Left colon (tissue), 2 donors: ENCODE data around the gene PCED1B. TPM values are rescaled to one million over a fixed set of nuclear protein-coding genes. Genes with fewer than 3 reads are reported as not detected.
"Not testable (repeated sequence)": the region's sequence is repeated elsewhere in the genome, so short reads cannot be mapped to it uniquely, and the experiment has no call there.

Experiments used
- ATAC-seq: fragments of 200-7000 bp; cut with Tn5 transposase; one replicate; pipeline ENCODE4 v1.9.1; 2020; ENCODE audit warnings: mild to moderate bottlenecking, moderate library complexity
- DNase-seq, 2 donors: peaks; one replicate each; pipeline ENCODE4 v3.0.0-alpha.2; 2020
- intact Hi-C, 2 donors: fragments of 100-400 bp; cut with DNase I in 1 of 2; cut with micrococcal nuclease in 1 of 2; formaldehyde crosslinking; loops; one replicate each; pipeline versions ENCODE4 v1.11.2 to v1.14.0; 2022; cut with DNase I, micrococcal nuclease
- total RNA-seq, 2 donors: library from RNA; stranded (reverse); fragmentation: NEBNext Ultra II Directional; extraction: Animal tissue kit (Norgen Biotek cat#: 25700); gene quantifications; one replicate each; pipeline ENCODE4 v1.2.1, GENCODE V29; 2021
- donor health status: DM: no; HTN: no; CAD: no.
- donor health status: DM: yes; HTN: yes; CAD: no.

Gene PCED1B
- total RNA-seq, 2 donors from 2014 or later = 1.0 to 3.3 TPM

DNA sequence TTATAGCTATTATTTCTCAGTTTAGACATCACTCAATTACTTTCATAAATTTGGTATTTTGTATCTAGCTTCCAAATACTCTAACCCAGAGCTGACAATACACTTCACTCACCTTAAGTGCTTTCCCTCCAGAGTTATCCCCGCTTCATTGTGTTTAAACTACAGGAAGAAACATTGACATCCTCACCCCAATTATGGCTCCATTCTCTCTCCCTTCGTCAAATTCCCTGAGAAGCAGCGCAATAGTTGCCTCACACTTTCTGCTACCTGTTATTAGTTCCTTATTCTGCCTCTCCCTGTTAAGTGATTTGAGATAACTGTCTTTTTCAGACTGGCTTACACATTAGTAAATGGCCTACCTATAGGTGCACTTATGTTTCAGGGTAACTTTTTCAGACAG lies 69.7 kb downstream of the PCED1B start:
- ATAC-seq = no peak
- intact Hi-C loops = no loop called here
- DNase-seq = no peak

DNA sequence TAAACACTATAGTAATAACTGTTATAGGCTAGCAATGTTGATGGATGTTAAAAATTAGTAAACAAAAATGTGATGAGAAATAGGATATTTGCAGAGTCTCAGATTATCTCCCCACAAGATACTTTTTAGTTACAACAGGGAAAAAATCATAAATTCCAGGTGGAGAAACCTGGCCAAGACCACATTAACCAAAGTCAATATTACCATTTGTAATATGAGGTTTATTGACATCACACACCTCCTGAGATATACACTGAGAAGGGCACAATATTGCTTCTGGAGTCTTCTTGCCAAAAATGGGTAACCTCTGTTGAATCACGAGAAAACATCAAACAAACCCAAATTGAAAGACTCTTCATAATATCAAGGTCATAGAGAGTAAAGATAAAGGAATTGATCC lies 72.7 kb downstream of the PCED1B start:
- DNase-seq (no peak), ATAC-seq (no peak)
- intact Hi-C loops = no loop called here

- intact Hi-C loops = no loop called here
- no peak for DNase-seq
- no peak for ATAC-seq
Measured at GRCh38 chr12:47155457-47156166, 76.2 kb downstream of the PCED1B start.

DNA sequence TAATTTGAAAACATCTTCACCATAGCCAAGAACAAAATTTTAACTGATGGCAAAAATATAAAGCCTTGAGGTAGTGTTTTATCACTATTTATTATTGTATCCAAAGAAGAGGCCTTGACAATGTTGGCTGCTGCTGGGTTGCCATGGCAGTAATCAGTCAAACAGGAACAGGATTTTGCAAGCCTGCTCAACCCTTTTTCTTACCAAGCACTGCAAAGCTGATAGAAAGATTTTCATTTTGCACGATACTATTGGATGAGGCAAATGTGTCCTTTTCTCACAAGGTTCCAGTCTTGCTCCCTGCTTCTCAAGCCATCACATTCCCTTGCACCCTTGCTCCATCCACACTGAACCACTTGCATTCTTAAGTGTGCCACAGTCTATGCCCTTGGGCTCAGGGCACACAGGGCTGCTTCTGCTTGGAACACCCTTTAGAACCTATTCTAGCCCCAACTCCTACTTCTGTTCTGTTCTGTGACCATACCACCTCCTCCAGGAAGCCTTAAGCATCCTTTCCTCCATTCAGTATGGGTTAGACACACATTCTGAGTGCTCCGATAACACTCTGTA lies 76.8 kb downstream of the PCED1B start:
- ATAC-seq (no peak), DNase-seq (no peak)
- intact Hi-C loops = no loop called here

- ATAC-seq = no peak
- intact Hi-C loops = no loop called here
- DNase-seq = no peak
Measured at GRCh38 chr12:47158792-47159191, 79.4 kb downstream of the PCED1B start.

DNA sequence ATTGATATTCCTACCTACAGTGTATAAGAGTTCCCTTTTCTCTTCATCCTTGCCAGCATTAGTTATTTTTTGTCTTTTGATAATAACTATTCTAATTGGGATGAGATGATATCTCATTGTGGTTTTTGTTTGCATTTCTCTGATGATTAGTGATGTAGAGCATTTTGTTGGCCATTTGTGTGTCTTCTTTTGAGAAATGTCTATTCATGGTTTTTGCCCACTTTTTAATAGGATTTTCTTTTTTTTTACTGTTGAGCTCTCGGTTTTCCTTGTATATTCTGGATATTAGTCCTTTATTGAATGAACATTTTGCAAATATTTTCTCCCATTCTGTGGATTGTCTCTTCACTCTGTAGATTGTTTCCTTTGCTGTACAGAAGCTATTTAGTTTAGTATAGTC lies 79.9 kb downstream of the PCED1B start:
- ATAC-seq (no peak), DNase-seq (no peak)
- intact Hi-C loops = no loop called here

- no peak for DNase-seq
- no peak for ATAC-seq
- intact Hi-C loops = no loop called here
Measured at GRCh38 chr12:47160316-47161244, 81.2 kb downstream of the PCED1B start.

DNA sequence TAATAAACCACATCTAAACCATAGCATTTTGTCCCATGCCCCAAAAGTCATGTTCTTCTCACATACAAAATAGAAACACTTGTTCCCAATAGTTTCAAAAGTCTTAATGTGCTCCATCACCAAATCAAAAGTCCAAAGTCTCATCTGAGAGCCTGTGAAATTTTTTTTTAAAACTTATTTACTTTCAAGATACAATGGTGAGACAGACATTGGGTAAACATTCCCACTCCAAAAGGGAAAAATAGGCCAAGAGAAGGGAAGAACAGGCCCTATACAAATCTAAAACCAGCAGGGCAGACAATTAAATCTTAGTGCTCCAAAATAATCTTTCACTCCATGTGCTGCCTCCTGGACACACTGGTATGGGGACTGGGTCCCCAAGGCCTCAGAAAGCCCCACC lies 84.7 kb downstream of the PCED1B start:
- no peak for DNase-seq
- intact Hi-C loops = no loop called here
- no peak for ATAC-seq

DNA sequence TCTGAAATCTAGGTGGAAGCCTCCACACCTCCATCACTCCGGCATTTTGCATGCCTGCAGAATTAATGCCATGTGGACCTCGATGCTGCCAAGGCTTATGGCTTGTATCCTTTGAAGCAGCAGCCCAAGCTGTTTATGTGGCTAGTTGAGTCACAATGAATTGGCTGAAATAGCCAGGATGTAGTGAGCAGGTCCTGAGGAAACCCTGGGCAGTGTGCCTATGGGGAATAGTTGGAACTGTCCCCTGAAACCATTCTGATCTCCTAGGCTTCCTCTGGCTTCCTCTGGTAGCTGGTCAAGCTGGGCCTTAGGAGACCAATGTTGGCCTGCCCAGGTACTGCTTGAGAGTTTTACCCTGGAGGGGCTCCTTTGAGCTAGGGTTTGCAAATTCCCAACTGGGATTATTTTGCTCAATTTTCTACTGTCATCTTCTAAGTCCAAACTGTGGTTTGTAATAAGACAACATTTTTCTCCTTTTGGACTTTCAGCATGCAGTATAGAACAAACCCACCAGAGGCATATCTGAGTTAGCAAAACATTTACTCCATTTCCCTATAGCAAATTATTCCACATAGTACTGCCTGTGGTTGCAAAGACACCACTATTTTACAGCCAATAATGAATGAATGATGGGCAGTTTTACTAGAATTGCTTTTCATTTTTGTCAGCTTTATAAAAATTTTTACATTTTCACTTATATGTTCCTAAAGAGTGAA lies 85.5 kb downstream of the PCED1B start:
- no peak for DNase-seq
- intact Hi-C loops = no loop called here
- no peak for ATAC-seq

GRCh38 chr12:47165934-47166333 lies 86.5 kb downstream of the PCED1B start:
- intact Hi-C loops = no loop called here
- DNase-seq (no peak), ATAC-seq (no peak)

GRCh38 chr12:47166365-47166764 lies 86.9 kb downstream of the PCED1B start:
- ATAC-seq (no peak), DNase-seq (no peak)
- intact Hi-C loops = no loop called here

DNA sequence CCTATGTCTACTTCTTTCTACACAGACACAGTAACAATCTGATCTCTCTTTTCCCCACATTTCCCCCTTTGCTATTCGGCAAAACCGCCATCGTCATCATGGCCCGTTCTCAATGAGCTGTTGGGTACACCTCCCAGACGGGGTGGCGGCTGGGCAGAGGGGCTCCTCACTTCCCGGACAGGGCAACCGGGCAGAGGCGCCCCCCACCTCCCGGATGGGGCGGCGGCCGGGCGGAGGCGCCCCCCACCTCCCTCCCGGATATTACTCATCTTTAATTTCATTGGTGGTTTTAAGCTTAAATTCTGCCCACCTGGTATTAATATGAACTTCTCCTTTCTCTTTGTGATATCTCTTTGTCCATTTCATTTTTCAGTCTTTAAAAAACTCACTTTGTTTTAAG lies 90.9 kb downstream of the PCED1B start:
- intact Hi-C loops, DNase-seq, ATAC-seq: not testable (repeated sequence)

DNA sequence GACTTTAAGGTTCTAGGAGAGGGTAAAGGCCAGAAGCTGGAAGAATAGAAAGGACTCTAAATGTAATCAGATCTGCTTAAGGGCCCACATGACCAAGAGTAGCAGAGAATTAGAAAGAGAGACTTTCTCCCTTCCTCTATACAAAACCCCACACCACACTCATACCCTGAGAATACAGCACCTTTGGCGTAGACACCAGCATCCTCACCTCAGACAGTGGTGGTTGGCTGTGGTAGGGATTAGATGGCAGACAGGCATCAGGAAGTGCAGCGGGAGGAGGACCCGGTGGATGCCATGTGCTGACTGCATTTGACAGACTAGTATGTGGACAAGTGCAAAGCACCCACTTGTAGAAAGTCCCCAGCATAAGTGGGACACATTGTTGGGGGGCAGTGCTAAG lies 98.6 kb downstream of the PCED1B start:
- ATAC-seq (no peak), DNase-seq (no peak)
- intact Hi-C loops = no loop called here

DNA sequence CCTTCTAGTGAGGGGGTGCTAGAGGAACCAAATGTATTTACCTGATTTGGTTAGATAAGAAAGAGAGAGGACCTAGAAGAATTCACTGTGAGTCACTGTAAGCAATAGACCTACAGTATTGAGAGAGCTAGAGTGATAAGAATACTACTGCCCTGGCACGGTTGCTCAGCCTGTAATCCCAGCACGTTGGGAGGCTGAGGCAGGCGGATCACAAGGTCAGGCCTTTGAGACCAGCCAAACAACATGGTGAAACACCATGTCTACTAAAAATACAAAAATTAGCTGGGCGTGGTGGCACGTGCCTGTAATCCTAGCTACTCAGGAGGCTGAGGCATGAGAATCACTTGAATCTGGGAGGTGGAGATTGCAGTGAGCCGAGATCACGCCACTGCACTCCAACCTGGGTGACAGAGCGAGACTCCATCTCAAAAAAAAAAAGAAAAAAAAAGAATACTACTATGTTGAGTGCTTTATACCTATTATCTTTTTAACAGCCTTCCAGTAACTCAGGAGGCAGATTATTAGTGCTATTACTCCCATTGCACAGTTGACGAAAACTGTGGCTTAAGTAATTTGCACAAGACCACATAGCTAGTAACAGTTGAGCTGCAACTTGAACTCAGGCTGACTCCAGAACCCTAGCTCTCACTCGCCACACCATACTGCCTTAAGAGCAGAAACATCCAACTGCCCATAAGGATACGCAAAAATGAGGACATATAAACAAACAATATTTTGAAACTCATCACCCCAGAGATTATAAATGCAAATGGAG lies 102.9 kb downstream of the PCED1B start:
- intact Hi-C loops, ATAC-seq, DNase-seq: not testable (repeated sequence)

DNA sequence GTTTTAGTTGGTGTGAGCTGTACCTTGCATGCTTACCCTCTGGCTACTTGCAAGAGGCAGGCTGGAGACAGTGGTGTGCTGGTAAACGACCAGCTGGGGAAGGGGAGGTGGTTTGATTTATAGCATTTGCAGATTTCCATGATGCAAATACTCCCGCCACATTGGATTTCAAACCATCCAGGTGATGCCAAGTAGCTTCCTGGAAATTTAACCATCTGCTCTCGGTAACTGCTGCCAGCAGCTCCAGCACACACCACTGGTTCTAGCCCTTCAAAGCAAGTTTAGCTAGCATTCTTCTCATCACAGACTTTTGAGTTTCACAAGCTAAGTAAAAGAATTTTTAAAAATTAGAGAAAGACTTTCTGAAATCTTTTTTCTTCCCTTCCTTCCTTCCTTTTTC lies 104.8 kb downstream of the PCED1B start:
- ATAC-seq = no peak
- intact Hi-C loops = no loop called here
- no peak for DNase-seq

DNA sequence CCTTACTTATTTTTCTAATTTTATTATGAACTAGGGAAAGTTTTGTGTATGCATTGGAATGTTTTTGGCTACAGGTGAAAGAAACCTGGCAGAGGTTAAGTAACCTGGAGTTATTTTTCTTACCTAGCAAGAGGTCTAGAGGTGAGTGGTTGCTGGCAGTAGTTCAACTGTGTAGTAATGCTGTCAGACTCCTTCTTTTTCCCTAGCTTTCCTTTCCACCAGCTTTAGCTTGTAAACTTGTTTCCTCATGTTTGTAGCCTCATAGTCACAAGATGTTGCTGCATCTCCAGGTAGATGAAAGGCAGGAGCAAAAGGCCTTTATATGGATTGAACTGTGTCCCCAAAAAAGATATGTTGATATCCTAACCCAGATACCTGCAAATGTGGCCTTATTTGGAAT lies 105.4 kb downstream of the PCED1B start:
- DNase-seq = no peak
- no peak for ATAC-seq
- intact Hi-C loops = no loop called here

DNA sequence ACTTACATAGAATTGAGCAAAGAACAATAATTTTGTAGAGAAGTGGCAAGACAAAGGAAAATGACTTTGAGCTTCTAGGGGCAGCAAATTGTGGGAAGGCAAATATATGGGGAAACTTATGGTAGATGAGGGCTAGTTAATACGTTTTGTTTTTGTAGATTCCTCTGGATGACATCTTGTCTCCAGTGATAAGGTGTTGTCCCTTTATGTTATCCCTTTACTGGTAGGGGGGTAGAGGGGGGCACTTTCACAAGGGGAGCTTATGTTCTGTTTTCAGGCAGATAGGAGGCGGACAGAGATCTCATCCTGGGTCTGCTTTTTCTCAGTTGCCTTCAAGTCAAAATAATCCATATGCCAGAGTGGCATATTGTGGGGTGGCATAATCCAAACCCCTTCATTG lies 106.8 kb downstream of the PCED1B start:
- ATAC-seq (no peak), DNase-seq (no peak)
- intact Hi-C loops = no loop called here

DNA sequence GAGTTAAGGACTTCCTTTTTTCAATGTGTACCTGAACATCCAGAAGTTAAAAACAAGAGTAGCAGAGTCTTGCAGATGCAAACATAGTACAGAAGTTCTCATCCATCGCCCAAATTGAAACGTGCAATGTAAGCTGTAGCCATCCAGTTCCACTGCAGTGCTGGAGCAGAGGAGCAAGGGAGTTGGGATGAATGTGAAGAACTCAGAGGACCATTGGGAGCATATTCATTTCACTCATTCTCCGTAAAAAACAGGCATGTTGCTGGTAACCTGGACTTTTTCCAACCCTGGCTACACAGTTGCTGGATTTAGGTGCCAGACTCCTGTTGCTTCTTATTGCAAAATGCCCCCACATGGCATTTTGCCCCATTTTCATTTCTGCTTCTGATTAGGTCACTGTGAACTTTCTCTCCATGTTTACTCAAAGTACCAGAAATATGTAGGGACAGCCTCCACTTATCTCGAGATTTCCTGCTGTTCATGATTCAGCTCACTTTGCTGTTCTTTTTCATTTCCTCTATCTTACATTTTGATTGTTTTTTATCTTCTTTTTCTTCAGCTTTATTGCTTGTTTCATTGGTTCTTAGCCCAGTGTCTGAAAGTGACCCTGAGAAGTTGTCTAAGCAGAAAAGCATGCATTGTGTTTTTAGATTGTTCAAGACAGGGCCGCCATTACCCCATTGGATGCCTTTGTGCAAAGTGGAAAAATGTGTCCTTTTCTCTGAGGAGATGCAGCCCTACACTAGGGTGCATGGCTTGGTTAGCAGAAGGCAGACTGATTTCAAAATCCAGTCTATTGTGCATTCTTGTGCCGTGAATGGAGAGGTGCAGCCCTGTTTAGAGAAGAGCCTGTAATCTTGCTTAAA lies 109.4 kb downstream of the PCED1B start:
- ATAC-seq = no peak
- intact Hi-C loops = no loop called here
- DNase-seq = no peak
